CD4-positive, alpha-beta T cell treated with Interleukin-6 at 100 ng/mL for 8 hours (primary cell): ENCODE data around the gene ENOPH1.
A peak's percentile ranks its signal among the peaks of the same experiment; 100 is the strongest.

Source experiments
- DNase-seq: peaks from one replicate; pipeline ENCODE4 v3.0.0-alpha.2; 2020; ENCODE audit warnings: mixed read lengths, low spot score

The ENOPH1 gene

GRCh38 chr4:82428526-82428968 is 1.8 kb upstream of the ENOPH1 start:
- no peak for DNase-seq

- DNase-seq: peak; percentile 92
Measured at GRCh38 chr4:82428969-82429727, 1.2 kb upstream of the ENOPH1 start.

GRCh38 chr4:82429728-82430192 is 630 bp upstream of the ENOPH1 start:
- DNase-seq: peak; percentile 75

- DNase-seq: peak; percentile 31
Measured at GRCh38 chr4:82430964-82431745, 765 bp downstream of the ENOPH1 start.

- no peak for DNase-seq
Measured at GRCh38 chr4:82431831-82432230, 1.4 kb downstream of the ENOPH1 start.

- no peak for DNase-seq
Measured at GRCh38 chr4:82432596-82432995, 2.2 kb downstream of the ENOPH1 start.

GRCh38 chr4:82433791-82434190 is 3.4 kb downstream of the ENOPH1 start:
- DNase-seq: no peak

GRCh38 chr4:82434949-82435348 is 4.6 kb downstream of the ENOPH1 start:
- no peak for DNase-seq

GRCh38 chr4:82436130-82436529 is 5.7 kb downstream of the ENOPH1 start:
- DNase-seq: no peak

- DNase-seq: no peak
Measured at GRCh38 chr4:82436780-82437179, 6.4 kb downstream of the ENOPH1 start.

- no peak for DNase-seq
Measured at GRCh38 chr4:82437285-82438005, 7.1 kb downstream of the ENOPH1 start.

GRCh38 chr4:82439088-82439487 is 8.7 kb downstream of the ENOPH1 start:
- DNase-seq: no peak

- DNase-seq: no peak
Measured at GRCh38 chr4:82447886-82448285, 17.5 kb downstream of the ENOPH1 start.

GRCh38 chr4:82450966-82451755 is 20.8 kb downstream of the ENOPH1 start:
- DNase-seq: no peak

GRCh38 chr4:82452026-82452425 is 21.6 kb downstream of the ENOPH1 start:
- no peak for DNase-seq

GRCh38 chr4:82457266-82457665 is 26.9 kb downstream of the ENOPH1 start:
- DNase-seq: no peak

- no peak for DNase-seq
Measured at GRCh38 chr4:82458729-82459128, 28.3 kb downstream of the ENOPH1 start.

GRCh38 chr4:82461710-82462109 is 31.3 kb downstream of the ENOPH1 start:
- DNase-seq: no peak

GRCh38 chr4:82462415-82462831 is 32.0 kb downstream of the ENOPH1 start:
- DNase-seq: peak; percentile 80

GRCh38 chr4:82463221-82463620 is 32.8 kb downstream of the ENOPH1 start:
- no peak for DNase-seq

GRCh38 chr4:82467471-82467870 is 37.1 kb downstream of the ENOPH1 start:
- DNase-seq: no peak
